Measurements from ENCODE around the gene NYAP1.
"Not testable (repeated sequence)": the region's sequence is repeated elsewhere in the genome, so short reads cannot be mapped to it uniquely, and the experiment has no call there.

Gene NYAP1

GRCh38 chr7:100453854-100454253, 29.9 kb upstream of the NYAP1 start:
- H3K18ac ChIP-seq (ENCODE audit: low read depth in 1 of 2, low read length in 2 of 2); DNase-seq; H4K91ac ChIP-seq (ENCODE audit: low read length); H2BK12ac ChIP-seq (ENCODE audit: low read length in 2 of 2); H3K27ac ChIP-seq (ENCODE audit: low read length, poor library complexity, severe bottlenecking); H3K23ac ChIP-seq (ENCODE audit: low read length in 2 of 2); H2AK5ac ChIP-seq (ENCODE audit: low read length, severe bottlenecking); H3K4me2 ChIP-seq (ENCODE audit: low read length, poor library complexity, severe bottlenecking); H3K14ac ChIP-seq (ENCODE audit: low read length in 2 of 2); H3K4me3 ChIP-seq (ENCODE audit: insufficient read depth in 1 of 2, low read depth in 1 of 2, low read length in 2 of 2); H3K9me3 ChIP-seq (ENCODE audit: control insufficient read depth, low read length); H3K27me3 ChIP-seq (ENCODE audit: control insufficient read depth in 1 of 2, insufficient read depth in 1 of 2, low read length in 2 of 2); H2AFZ ChIP-seq (ENCODE audit: low read depth, low read length); H3K9ac ChIP-seq (ENCODE audit: low read length); H2BK120ac ChIP-seq (ENCODE audit: low read depth, low read length); H3K79me1 ChIP-seq (replicated peaks; ENCODE audit: low read length, poor library complexity, severe bottlenecking); H3K4ac ChIP-seq (ENCODE audit: low read depth in 1 of 2, low read length in 2 of 2); H2BK15ac ChIP-seq (ENCODE audit: low read depth, poor library complexity, severe bottlenecking); H3K4me1 ChIP-seq (ENCODE audit: control insufficient read depth, insufficient read depth, low read depth, low read length); H4K8ac ChIP-seq (ENCODE audit: low read length); H2BK5ac ChIP-seq (ENCODE audit: low read depth, low read length, poor library complexity, severe bottlenecking): not testable (repeated sequence)
- peaks cover 7 to 16% of the 10 kb centered on the region in 2 experiments for H3K36me3 ChIP-seq (ENCODE audit: control insufficient read depth in 1 of 2, insufficient read depth in 2 of 2, low read depth in 1 of 2, low read length in 2 of 2)
- WGBS: 98% methylated on average over 8 of the region's 8 CpGs

- no peak overlapping the region for H2BK5ac ChIP-seq (ENCODE audit: low read depth, low read length, poor library complexity, severe bottlenecking)
- no peak overlapping the region for H2BK15ac ChIP-seq (ENCODE audit: low read depth, poor library complexity, severe bottlenecking)
- no peak overlapping the region for H2BK12ac ChIP-seq (ENCODE audit: low read length in 2 of 2)
- WGBS: 96% methylated on average over 3 of the region's 3 CpGs
- no peak overlapping the region for H3K4ac ChIP-seq (ENCODE audit: low read depth in 1 of 2, low read length in 2 of 2)
- no peak overlapping the region for H3K14ac ChIP-seq (ENCODE audit: low read length in 2 of 2)
- no peaks in the 10 kb centered on the region for H3K79me1 ChIP-seq (replicated peaks; ENCODE audit: low read length, poor library complexity, severe bottlenecking)
- H3K4me1 ChIP-seq (ENCODE audit: control insufficient read depth, insufficient read depth, low read depth, low read length): peaks cover 8% of the 10 kb centered on the region
- no peak overlapping the region for H3K27ac ChIP-seq (ENCODE audit: low read length, poor library complexity, severe bottlenecking)
- no peak overlapping the region for H2AK5ac ChIP-seq (ENCODE audit: low read length, severe bottlenecking)
- H2AFZ ChIP-seq (ENCODE audit: low read depth, low read length): no peak overlapping the region
- H2BK120ac ChIP-seq (ENCODE audit: low read depth, low read length): no peak overlapping the region
- no peak overlapping the region for H3K4me3 ChIP-seq (ENCODE audit: insufficient read depth in 1 of 2, low read depth in 1 of 2, low read length in 2 of 2)
- no peak for DNase-seq
- no peak overlapping the region for H4K8ac ChIP-seq (ENCODE audit: low read length)
- H3K23ac ChIP-seq (ENCODE audit: low read length in 2 of 2): no peak overlapping the region
- H3K9me3 ChIP-seq (ENCODE audit: control insufficient read depth, low read length): no peaks in the 10 kb centered on the region
- no peak overlapping the region for H3K4me2 ChIP-seq (ENCODE audit: low read length, poor library complexity, severe bottlenecking)
- no peaks in the 10 kb centered on the region for H3K27me3 ChIP-seq (ENCODE audit: control insufficient read depth in 1 of 2, insufficient read depth in 1 of 2, low read length in 2 of 2)
- no peak overlapping the region for H3K18ac ChIP-seq (ENCODE audit: low read depth in 1 of 2, low read length in 2 of 2)
- H4K91ac ChIP-seq (ENCODE audit: low read length): no peak overlapping the region
- H3K9ac ChIP-seq (ENCODE audit: low read length): no peak overlapping the region
- peaks cover 7 to 22% of the 10 kb centered on the region in 2 experiments for H3K36me3 ChIP-seq (ENCODE audit: control insufficient read depth in 1 of 2, insufficient read depth in 2 of 2, low read depth in 1 of 2, low read length in 2 of 2)
These were observed 28.5 kb upstream of the NYAP1 start for GRCh38 chr7:100455206-100455605.

GRCh38 chr7:100456562-100456961, 27.2 kb upstream of the NYAP1 start:
- Histone ChIP-seq H2BK15ac (ENCODE audit: low read depth, poor library complexity, severe bottlenecking) (no peak overlapping the region), H3K4me1 (ENCODE audit: control insufficient read depth, insufficient read depth, low read depth, low read length) (peaks cover 2% of the 10 kb centered on the region), H4K8ac (ENCODE audit: low read length) (no peak overlapping the region), H3K27ac (ENCODE audit: low read length, poor library complexity, severe bottlenecking) (no peak overlapping the region), H3K23ac (ENCODE audit: low read length in 2 of 2) (no peak overlapping the region), H3K27me3 (ENCODE audit: control insufficient read depth in 1 of 2, insufficient read depth in 1 of 2, low read length in 2 of 2) (no peaks in the 10 kb centered on the region), H2BK120ac (ENCODE audit: low read depth, low read length) (no peak overlapping the region), H2BK12ac (ENCODE audit: low read length in 2 of 2) (no peak overlapping the region), H4K91ac (ENCODE audit: low read length) (no peak overlapping the region), H3K18ac (ENCODE audit: low read depth in 1 of 2, low read length in 2 of 2) (no peak overlapping the region), H3K4ac (ENCODE audit: low read depth in 1 of 2, low read length in 2 of 2) (no peak overlapping the region), H3K14ac (ENCODE audit: low read length in 2 of 2) (no peak overlapping the region), H2BK5ac (ENCODE audit: low read depth, low read length, poor library complexity, severe bottlenecking) (no peak overlapping the region), H2AFZ (ENCODE audit: low read depth, low read length) (no peak overlapping the region), H2AK5ac (ENCODE audit: low read length, severe bottlenecking) (no peak overlapping the region), H3K4me3 (ENCODE audit: insufficient read depth in 1 of 2, low read depth in 1 of 2, low read length in 2 of 2) (no peak overlapping the region), H3K79me1 (replicated peaks; ENCODE audit: low read length, poor library complexity, severe bottlenecking) (no peaks in the 10 kb centered on the region), H3K36me3 (ENCODE audit: control insufficient read depth in 1 of 2, insufficient read depth in 2 of 2, low read depth in 1 of 2, low read length in 2 of 2) (peaks cover 15 to 34% of the 10 kb centered on the region in 2 experiments), H3K9me3 (ENCODE audit: control insufficient read depth, low read length) (no peaks in the 10 kb centered on the region), H3K9ac (ENCODE audit: low read length) (no peak overlapping the region), H3K4me2 (ENCODE audit: low read length, poor library complexity, severe bottlenecking) (no peak overlapping the region)
- WGBS: 89% methylated on average over 12 of the region's 14 CpGs
- no peak for DNase-seq

- Histone ChIP-seq H3K18ac (ENCODE audit: low read depth in 1 of 2, low read length in 2 of 2) (no peak overlapping the region), H2BK5ac (ENCODE audit: low read depth, low read length, poor library complexity, severe bottlenecking) (no peak overlapping the region), H2BK15ac (ENCODE audit: low read depth, poor library complexity, severe bottlenecking) (no peak overlapping the region), H3K4ac (ENCODE audit: low read depth in 1 of 2, low read length in 2 of 2) (no peak overlapping the region), H3K9me3 (ENCODE audit: control insufficient read depth, low read length) (no peaks in the 10 kb centered on the region), H2AFZ (ENCODE audit: low read depth, low read length) (no peak overlapping the region), H3K27me3 (ENCODE audit: control insufficient read depth in 1 of 2, insufficient read depth in 1 of 2, low read length in 2 of 2) (no peaks in the 10 kb centered on the region), H2AK5ac (ENCODE audit: low read length, severe bottlenecking) (no peak overlapping the region), H3K14ac (ENCODE audit: low read length in 2 of 2) (no peak overlapping the region), H2BK120ac (ENCODE audit: low read depth, low read length) (no peak overlapping the region), H3K36me3 (ENCODE audit: control insufficient read depth in 1 of 2, insufficient read depth in 2 of 2, low read depth in 1 of 2, low read length in 2 of 2) (peaks cover 19 to 34% of the 10 kb centered on the region in 2 experiments), H3K9ac (ENCODE audit: low read length) (no peak overlapping the region), H3K4me3 (ENCODE audit: insufficient read depth in 1 of 2, low read depth in 1 of 2, low read length in 2 of 2) (no peak overlapping the region), H3K27ac (ENCODE audit: low read length, poor library complexity, severe bottlenecking) (no peak overlapping the region), H3K4me1 (ENCODE audit: control insufficient read depth, insufficient read depth, low read depth, low read length) (peaks cover 2% of the 10 kb centered on the region), H4K8ac (ENCODE audit: low read length) (no peak overlapping the region), H3K79me1 (replicated peaks; ENCODE audit: low read length, poor library complexity, severe bottlenecking) (no peaks in the 10 kb centered on the region), H3K23ac (ENCODE audit: low read length in 2 of 2) (no peak overlapping the region), H3K4me2 (ENCODE audit: low read length, poor library complexity, severe bottlenecking) (no peak overlapping the region), H4K91ac (ENCODE audit: low read length) (no peak overlapping the region), H2BK12ac (ENCODE audit: low read length in 2 of 2) (no peak overlapping the region)
- WGBS: 92% methylated on average over 6 of the region's 6 CpGs
- DNase-seq: no peak
These were observed 26.7 kb upstream of the NYAP1 start for GRCh38 chr7:100457033-100457432.

Data from mesenchymal stem cell (in vitro differentiated cells and primary cell).